ENCODE data around the gene DPF3.

Gene DPF3

GRCh38 chr14:72787841-72788240 lies 106.1 kb downstream of the DPF3 start:
- Histone ChIP-seq H3K4me2 (ENCODE audit: low read depth, low read length) (no peak overlapping the region), H3F3A (ENCODE audit: insufficient read depth, low read length) (no peaks in the 10 kb centered on the region), H3K9me3 (replicated peaks; ENCODE audit: insufficient read depth, low read length) (no peaks in the 10 kb centered on the region), H2AFZ (ENCODE audit: low read length) (no peak overlapping the region), H3K4me3 (ENCODE audit: low read length) (no peak overlapping the region), H3K27me3 (replicated peaks; ENCODE audit: insufficient read depth, low read length) (no peaks in the 10 kb centered on the region), H3K36me3 (replicated peaks; ENCODE audit: insufficient read depth, low read length) (no peaks in the 10 kb centered on the region), H3K79me2 (ENCODE audit: low read length) (peaks cover 79% of the 10 kb centered on the region), H4K20me1 (ENCODE audit: insufficient read depth, low read length) (no peaks in the 10 kb centered on the region), H3K9me2 (replicated peaks; ENCODE audit: insufficient read depth, low read length) (no peaks in the 10 kb centered on the region), H3K9ac (ENCODE audit: low read length) (no peak overlapping the region), H3K4me1 (ENCODE audit: low read length) (no peaks in the 10 kb centered on the region), H3K27ac (ENCODE audit: low read length) (no peak overlapping the region)
- DNase-seq: no peak
- no peak for TF ChIP-seq EZH2 (optimal IDR thresholded peaks at IDR 0.05; ENCODE audit: low read depth, low read length)
- TF ChIP-seq EZH2phosphoT487 (IDR thresholded peaks at IDR 0.05; ENCODE audit: low read length): no peak
- TF ChIP-seq CTCF (IDR thresholded peaks at IDR 0.05; ENCODE audit: low read length): no peak

GRCh38 chr14:72786378-72787350 lies 107.2 kb downstream of the DPF3 start:
- no peaks in the 10 kb centered on the region for H3K9me2 ChIP-seq (replicated peaks; ENCODE audit: insufficient read depth, low read length)
- H3K27ac ChIP-seq (ENCODE audit: low read length): no peak overlapping the region
- no peaks in the 10 kb centered on the region for H4K20me1 ChIP-seq (ENCODE audit: insufficient read depth, low read length)
- no peak overlapping the region for H3K4me3 ChIP-seq (ENCODE audit: low read length)
- H3K79me2 ChIP-seq (ENCODE audit: low read length): peaks cover 79% of the 10 kb centered on the region
- no peak overlapping the region for H3K4me2 ChIP-seq (ENCODE audit: low read depth, low read length)
- DNase-seq: no peak
- H3F3A ChIP-seq (ENCODE audit: insufficient read depth, low read length): no peaks in the 10 kb centered on the region
- H3K4me1 ChIP-seq (ENCODE audit: low read length): no peaks in the 10 kb centered on the region
- no peaks in the 10 kb centered on the region for H3K36me3 ChIP-seq (replicated peaks; ENCODE audit: insufficient read depth, low read length)
- H2AFZ ChIP-seq (ENCODE audit: low read length): no peak overlapping the region
- H3K9ac ChIP-seq (ENCODE audit: low read length): no peak overlapping the region
- TF ChIP-seq EZH2phosphoT487 (IDR thresholded peaks at IDR 0.05; ENCODE audit: low read length) (no peak), CTCF (IDR thresholded peaks at IDR 0.05; ENCODE audit: low read length) (no peak), EZH2 (optimal IDR thresholded peaks at IDR 0.05; ENCODE audit: low read depth, low read length) (no peak)
- H3K27me3 ChIP-seq (replicated peaks; ENCODE audit: insufficient read depth, low read length): no peaks in the 10 kb centered on the region
- no peaks in the 10 kb centered on the region for H3K9me3 ChIP-seq (replicated peaks; ENCODE audit: insufficient read depth, low read length)

GRCh38 chr14:72783741-72784140 lies 110.2 kb downstream of the DPF3 start:
- TF ChIP-seq CTCF (IDR thresholded peaks at IDR 0.05; ENCODE audit: low read length): no peak
- no peak for TF ChIP-seq EZH2 (optimal IDR thresholded peaks at IDR 0.05; ENCODE audit: low read depth, low read length)
- no peak for TF ChIP-seq EZH2phosphoT487 (IDR thresholded peaks at IDR 0.05; ENCODE audit: low read length)
- H3K79me2 ChIP-seq (ENCODE audit: low read length): peaks cover 81% of the 10 kb centered on the region
- H3K27me3 ChIP-seq (replicated peaks; ENCODE audit: insufficient read depth, low read length): no peaks in the 10 kb centered on the region
- H3F3A ChIP-seq (ENCODE audit: insufficient read depth, low read length): no peaks in the 10 kb centered on the region
- no peak for DNase-seq
- no peak overlapping the region for H2AFZ ChIP-seq (ENCODE audit: low read length)
- H3K9ac ChIP-seq (ENCODE audit: low read length): no peak overlapping the region
- H4K20me1 ChIP-seq (ENCODE audit: insufficient read depth, low read length): no peaks in the 10 kb centered on the region
- no peaks in the 10 kb centered on the region for H3K9me2 ChIP-seq (replicated peaks; ENCODE audit: insufficient read depth, low read length)
- no peaks in the 10 kb centered on the region for H3K4me1 ChIP-seq (ENCODE audit: low read length)
- no peak overlapping the region for H3K4me3 ChIP-seq (ENCODE audit: low read length)
- H3K9me3 ChIP-seq (replicated peaks; ENCODE audit: insufficient read depth, low read length): no peaks in the 10 kb centered on the region
- H3K27ac ChIP-seq (ENCODE audit: low read length): no peak overlapping the region
- no peak overlapping the region for H3K4me2 ChIP-seq (ENCODE audit: low read depth, low read length)
- H3K36me3 ChIP-seq (replicated peaks; ENCODE audit: insufficient read depth, low read length): no peaks in the 10 kb centered on the region
